IPS DF 19.7 (cell line): Measurements from ENCODE around the gene TRAPPC10.
"Not testable (repeated sequence)": the region's sequence is repeated elsewhere in the genome, so short reads cannot be mapped to it uniquely, and the experiment has no call there.

Experiments
- DNase-seq: peaks from one replicate; pipeline ENCODE4 v3.0.0-alpha.2; 2013; ENCODE audit warnings: low read depth, low spot score

The TRAPPC10 gene

DNA sequence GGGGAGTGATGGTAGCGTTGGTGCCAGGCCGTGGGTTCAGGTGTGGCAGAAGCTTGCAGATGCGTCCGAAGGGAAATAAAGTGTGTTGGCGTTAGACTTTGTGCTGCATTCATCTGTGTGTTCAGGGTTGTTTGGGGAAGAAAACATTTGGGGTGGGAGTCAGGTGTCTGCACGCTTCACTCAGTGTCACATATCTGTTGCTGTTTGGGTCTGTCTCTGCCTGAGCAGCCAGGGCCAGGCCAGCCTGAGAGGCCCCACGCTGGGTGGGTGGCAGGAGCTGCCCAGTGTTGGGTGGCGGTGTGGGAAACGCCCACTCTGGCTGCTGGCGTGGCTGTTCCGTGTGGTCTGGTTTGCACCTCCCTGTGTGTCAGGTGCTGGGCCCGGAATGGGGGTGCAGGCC, 133.5 kb downstream of the TRAPPC10 start:
- DNase-seq: not testable (repeated sequence)

- not testable (repeated sequence) for DNase-seq
Measured at GRCh38 chr21:44147108-44147507, 135.0 kb downstream of the TRAPPC10 start.

- DNase-seq: not testable (repeated sequence)
Measured at GRCh38 chr21:44150255-44150654, 138.1 kb downstream of the TRAPPC10 start.

- DNase-seq: not testable (repeated sequence)
Measured at GRCh38 chr21:44153214-44153888, 141.2 kb downstream of the TRAPPC10 start.

GRCh38 chr21:44153889-44154228, 141.8 kb downstream of the TRAPPC10 start:
- not testable (repeated sequence) for DNase-seq

DNA sequence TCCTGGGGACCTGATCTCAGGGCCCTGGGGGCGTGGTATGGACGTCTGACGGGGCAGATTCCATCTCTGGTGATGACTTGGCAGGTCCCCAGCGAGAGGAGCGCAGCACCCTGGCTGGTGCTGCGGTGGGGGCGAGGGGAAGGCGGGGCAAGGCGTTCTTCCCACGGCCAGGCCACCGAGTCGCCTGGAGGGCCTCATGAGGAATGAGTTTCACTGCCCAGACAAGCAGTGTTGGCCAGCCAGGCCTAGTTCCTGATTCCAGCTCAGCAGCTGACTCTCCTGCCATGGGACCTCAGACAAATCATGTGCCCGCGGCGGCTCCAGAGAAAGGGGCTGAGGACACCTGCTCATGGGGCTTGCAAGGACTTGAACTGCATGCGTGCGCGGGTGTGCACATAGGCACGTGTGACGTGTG, 142.7 kb downstream of the TRAPPC10 start:
- DNase-seq: not testable (repeated sequence)

DNA sequence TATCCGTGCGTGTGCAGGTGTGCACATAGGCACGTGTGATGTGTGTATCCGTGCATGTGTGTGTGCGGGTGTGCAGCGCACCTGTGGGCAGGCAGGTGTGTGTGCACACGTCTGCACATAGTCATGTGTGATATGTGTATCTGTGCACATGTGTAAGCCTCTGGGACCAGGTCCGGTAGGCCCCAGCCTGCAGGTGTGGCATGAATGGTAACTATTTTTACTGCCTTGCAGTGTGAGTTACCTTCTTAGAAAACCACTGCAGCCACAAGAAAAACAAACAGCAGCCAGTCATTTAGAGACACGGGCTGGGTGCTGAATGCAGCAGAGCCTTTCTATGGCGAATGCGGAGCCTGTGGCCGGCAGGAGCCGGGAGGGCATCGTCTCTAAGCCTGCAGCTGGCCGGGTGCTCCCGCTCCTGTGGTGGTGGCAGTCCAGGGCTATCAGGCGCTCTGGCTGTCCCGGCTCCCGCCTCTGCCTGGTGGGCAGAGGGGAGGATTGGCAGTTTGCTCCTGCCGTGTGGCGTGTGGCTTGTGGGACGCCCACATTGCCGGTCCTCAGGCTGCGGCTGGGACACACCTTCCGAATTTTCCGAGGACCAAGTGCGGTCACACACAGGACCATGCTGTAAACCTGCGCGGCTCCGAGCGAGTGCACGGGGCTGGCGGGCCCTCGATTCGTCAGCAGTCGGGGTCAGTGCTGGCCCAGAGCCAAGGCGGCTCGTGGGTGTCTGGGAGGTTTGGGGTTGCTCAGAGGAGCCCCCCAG, 143.3 kb downstream of the TRAPPC10 start:
- not testable (repeated sequence) for DNase-seq

- DNase-seq: not testable (repeated sequence)
Measured at GRCh38 chr21:44155994-44156380, 143.9 kb downstream of the TRAPPC10 start.
